ENCODE measurements around the gene ABHD14A. TPM values are rescaled to one million over a fixed set of nuclear protein-coding genes. Genes with fewer than 3 reads are reported as not detected.
"Not testable (repeated sequence)": the region's sequence is repeated elsewhere in the genome, so short reads cannot be mapped to it uniquely, and the experiment has no call there.

The ABHD14A gene
- total and polyA plus RNA-seq, 5 donors, result 19.9 to 43.3 (median 23.9) TPM

DNA sequence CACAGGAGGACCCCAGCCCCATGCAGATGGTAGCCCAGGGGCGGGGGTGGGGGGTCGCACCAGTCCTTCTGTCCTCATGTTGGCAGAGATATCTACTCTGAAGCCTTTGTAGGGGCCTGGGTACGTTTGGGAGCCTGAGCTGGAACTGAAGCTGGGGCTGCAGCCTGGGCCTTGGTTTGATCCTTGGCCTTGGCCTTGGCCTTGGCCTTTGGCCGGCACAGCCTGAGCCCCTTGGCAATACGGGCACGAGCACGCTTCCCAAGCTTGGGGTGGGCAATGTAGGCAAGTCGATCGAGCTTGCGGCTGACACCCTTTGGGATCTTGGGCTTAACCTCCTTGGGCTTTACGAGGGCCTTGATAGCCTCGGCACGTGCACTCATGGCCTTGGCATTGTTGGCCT is 18.8 kb downstream of the ABHD14A start:
- intact Hi-C loops (cut with DNase I); H3K4me3 ChIP-seq (ENCODE audit: low read length); H3K27ac ChIP-seq (ENCODE audit: low read length); H3K9me3 ChIP-seq (ENCODE audit: control insufficient read depth, low read length); H3K27me3 ChIP-seq (ENCODE audit: control insufficient read depth, insufficient read depth); DNase-seq; ATAC-seq: not testable (repeated sequence)
- H3K4me1 ChIP-seq (ENCODE audit: control insufficient read depth, insufficient read depth, low read length), result peaks cover 11% of the 10 kb centered on the region
- 82% methylated on average over 10 of the region's 13 CpGs for WGBS

DNA sequence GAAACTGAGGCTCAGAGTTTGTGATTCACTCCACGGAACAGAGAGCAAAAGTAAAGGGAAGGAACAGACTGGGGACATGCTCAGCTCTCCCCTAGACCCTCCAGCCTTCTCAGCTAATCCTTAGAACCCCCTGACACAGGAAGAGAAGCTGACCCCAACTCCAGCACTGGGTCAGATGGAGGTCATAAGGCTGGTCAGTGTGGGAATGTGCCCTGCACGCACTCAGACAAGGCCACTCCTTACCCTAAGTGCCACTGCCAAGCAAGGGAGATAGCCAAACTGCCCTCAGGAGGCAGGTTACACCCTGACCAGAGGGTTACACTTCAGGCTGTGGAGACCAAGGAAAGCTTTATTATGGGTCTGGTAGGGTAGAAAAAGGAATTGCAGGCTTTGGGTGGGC is 19.7 kb downstream of the ABHD14A start:
- Histone ChIP-seq H3K4me3 (ENCODE audit: low read length) (no peak overlapping the region), H3K27ac (ENCODE audit: low read length) (no peak overlapping the region), H3K4me1 (ENCODE audit: control insufficient read depth, insufficient read depth, low read length) (peaks cover 9% of the 10 kb centered on the region), H3K9me3 (ENCODE audit: control insufficient read depth, low read length) (no peaks in the 10 kb centered on the region), H3K27me3 (ENCODE audit: control insufficient read depth, insufficient read depth) (no peaks in the 10 kb centered on the region)
- intact Hi-C loops (cut with DNase I), result no loop called here
- peak in 1 of 2 donors; percentile 2 for ATAC-seq
- 76% methylated on average over 2 of the region's 2 CpGs for WGBS
- peak in 1 of 3 donors; percentile 3 for DNase-seq

DNA sequence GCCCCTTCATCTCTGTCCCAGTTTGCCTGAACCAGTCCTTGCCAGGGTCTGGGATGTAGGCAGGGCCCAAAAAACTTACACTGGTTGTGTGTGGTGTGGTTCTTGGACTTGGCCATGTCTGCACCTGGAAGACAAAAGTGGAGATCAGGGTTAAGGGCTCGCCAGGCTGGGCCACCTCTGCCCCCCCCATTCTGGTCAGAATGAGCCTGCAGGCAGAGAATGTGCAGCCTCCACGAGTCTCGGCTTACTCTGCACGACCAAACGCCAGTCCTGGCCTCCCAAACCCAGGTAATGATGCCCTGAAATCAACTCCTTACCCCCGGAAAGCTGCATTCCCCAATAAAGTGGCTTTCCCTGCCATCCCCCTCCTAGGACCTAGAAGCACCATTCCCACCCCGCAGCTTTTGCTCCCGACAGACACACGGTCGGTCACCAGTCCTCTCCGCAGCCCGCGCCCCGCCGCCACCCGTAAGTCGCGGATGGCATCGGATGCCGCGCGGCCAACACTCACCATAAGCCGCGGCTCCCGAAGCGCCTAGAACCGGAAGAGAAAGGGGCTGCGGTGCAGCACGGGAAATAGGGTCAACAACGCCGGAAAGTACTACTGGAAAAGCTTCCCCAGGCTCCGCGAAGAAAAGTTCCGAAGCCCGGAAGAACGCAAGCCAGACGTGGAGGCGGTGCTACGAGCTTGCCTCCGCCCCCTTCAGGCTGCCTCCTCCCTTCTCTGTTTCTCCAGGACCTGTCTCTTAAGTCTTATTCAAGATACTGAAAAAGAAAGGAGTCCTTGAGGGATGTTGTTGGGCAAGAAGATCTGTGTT is 20.7 kb downstream of the ABHD14A start, which contains the start of gene RPL29:
Gene RPL29, minus strand, starts transcription at position 550 of the 818 bp plus-strand sequence. Its CDS starts 434 bp downstream, at position 116.
- Histone ChIP-seq H3K9me3 (ENCODE audit: control insufficient read depth, low read length) (no peaks in the 10 kb centered on the region), H3K4me3 (ENCODE audit: low read length) (peak within 1 kb of the TSS; percentile 52), H3K27ac (ENCODE audit: low read length) (peak within 1 kb of the TSS; percentile 51), H3K4me1 (ENCODE audit: control insufficient read depth, insufficient read depth, low read length) (peaks cover 8% of the 10 kb centered on the region), H3K27me3 (ENCODE audit: control insufficient read depth, insufficient read depth) (no peaks in the 10 kb centered on the region)
- DNase-seq (peak; percentile 90 to 96 (median 95)), ATAC-seq (peak; percentile 89 to 93)
- intact Hi-C loops (cut with DNase I), result no loop called here
- under 1% methylated on average over 40 of the region's 40 CpGs for WGBS

- 55% methylated on average over 2 of the region's 2 CpGs for WGBS
- Histone ChIP-seq H3K27me3 (ENCODE audit: control insufficient read depth, insufficient read depth) (no peaks in the 10 kb centered on the region), H3K4me3 (ENCODE audit: low read length) (no peak overlapping the region), H3K4me1 (ENCODE audit: control insufficient read depth, insufficient read depth, low read length) (peaks cover 8% of the 10 kb centered on the region), H3K9me3 (ENCODE audit: control insufficient read depth, low read length) (no peaks in the 10 kb centered on the region), H3K27ac (ENCODE audit: low read length) (no peak overlapping the region)
- ATAC-seq (no peak), DNase-seq (no peak)
- intact Hi-C loops (cut with DNase I), result no loop called here
Observed at GRCh38 chr3:51997172-51997571, 22.3 kb downstream of the ABHD14A start.

- Histone ChIP-seq H3K4me3 (ENCODE audit: low read length) (no peak overlapping the region), H3K9me3 (ENCODE audit: control insufficient read depth, low read length) (no peaks in the 10 kb centered on the region), H3K4me1 (ENCODE audit: control insufficient read depth, insufficient read depth, low read length) (peaks cover 8% of the 10 kb centered on the region), H3K27me3 (ENCODE audit: control insufficient read depth, insufficient read depth) (no peaks in the 10 kb centered on the region), H3K27ac (ENCODE audit: low read length) (no peak overlapping the region)
- intact Hi-C loops (cut with DNase I), result no loop called here
- 56% methylated on average over 7 of the region's 7 CpGs for WGBS
- ATAC-seq (no peak), DNase-seq (peak in 1 of 3 donors; percentile 22)
Observed at GRCh38 chr3:51997935-51998596, 23.2 kb downstream of the ABHD14A start.

GRCh38 chr3:51998774-51999173 is 23.9 kb downstream of the ABHD14A start:
- H3K27ac ChIP-seq (ENCODE audit: low read length), result no peak overlapping the region
- H3K27me3 ChIP-seq (ENCODE audit: control insufficient read depth, insufficient read depth), result no peaks in the 10 kb centered on the region
- DNase-seq, result no peak
- H3K9me3 ChIP-seq (ENCODE audit: control insufficient read depth, low read length), result no peaks in the 10 kb centered on the region
- peaks cover 8% of the 10 kb centered on the region for H3K4me1 ChIP-seq (ENCODE audit: control insufficient read depth, insufficient read depth, low read length)
- ATAC-seq, result no peak
- intact Hi-C loops (cut with DNase I), result no loop called here
- 75% methylated on average over 7 of the region's 7 CpGs for WGBS
- no peak overlapping the region for H3K4me3 ChIP-seq (ENCODE audit: low read length)

DNA sequence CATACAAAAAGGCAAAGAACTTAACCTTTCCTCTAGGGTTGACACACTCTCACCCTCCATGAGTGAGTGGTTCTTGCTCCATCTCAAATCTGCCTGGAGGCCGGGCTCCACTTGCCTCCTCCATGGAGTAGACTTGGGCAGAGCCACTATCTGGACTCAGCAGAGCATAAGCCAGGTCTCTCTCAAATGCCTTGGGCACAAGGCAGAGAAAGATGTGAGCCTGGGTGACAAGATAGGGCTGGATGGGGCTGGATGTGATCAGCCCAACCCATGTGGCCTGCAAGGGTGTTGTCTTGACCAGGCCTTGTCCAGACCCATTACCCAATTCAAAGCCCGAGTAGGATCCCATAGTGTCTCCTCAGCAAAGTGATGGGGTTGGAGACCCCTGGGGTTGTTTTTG is 25.0 kb downstream of the ABHD14A start:
- Histone ChIP-seq H3K4me1 (ENCODE audit: control insufficient read depth, insufficient read depth, low read length) (no peaks in the 10 kb centered on the region), H3K27ac (ENCODE audit: low read length) (no peak overlapping the region), H3K9me3 (ENCODE audit: control insufficient read depth, low read length) (no peaks in the 10 kb centered on the region), H3K4me3 (ENCODE audit: low read length) (no peak overlapping the region), H3K27me3 (ENCODE audit: control insufficient read depth, insufficient read depth) (no peaks in the 10 kb centered on the region)
- intact Hi-C loops (cut with DNase I), result loop anchor here (5.0 to 10.0 kb wide), 5 partner anchors 52 to 275 kb away; partner anchors contain the start of gene WDR82 (in 1 of the 4)
- WGBS, result 80% methylated on average over 2 of the region's 2 CpGs
- ATAC-seq (no peak), DNase-seq (peak in 1 of 3 donors; percentile 24)

- Histone ChIP-seq H3K27ac (ENCODE audit: low read length) (no peak overlapping the region), H3K27me3 (ENCODE audit: control insufficient read depth, insufficient read depth) (no peaks in the 10 kb centered on the region), H3K4me1 (ENCODE audit: control insufficient read depth, insufficient read depth, low read length) (peaks cover 7% of the 10 kb centered on the region), H3K9me3 (ENCODE audit: control insufficient read depth, low read length) (no peaks in the 10 kb centered on the region), H3K4me3 (ENCODE audit: low read length) (no peak overlapping the region)
- DNase-seq (peak; percentile 73 to 91 (median 90)), ATAC-seq (peak; percentile 60 to 65)
- under 1% methylated on average over 18 of the region's 18 CpGs for WGBS
- intact Hi-C loops (cut with DNase I), result loop anchor here (1.0 to 10.0 kb wide), 6 partner anchors 51 to 273 kb away; partner anchors contain the start of gene WDR82 (in 1 of the 4)
Observed at GRCh38 chr3:52001443-52001974, 26.6 kb downstream of the ABHD14A start.

GRCh38 chr3:52002748-52003147 is 27.9 kb downstream of the ABHD14A start:
- Histone ChIP-seq H3K4me3 (ENCODE audit: low read length) (no peak overlapping the region), H3K9me3 (ENCODE audit: control insufficient read depth, low read length) (no peaks in the 10 kb centered on the region), H3K27me3 (ENCODE audit: control insufficient read depth, insufficient read depth) (no peaks in the 10 kb centered on the region), H3K4me1 (ENCODE audit: control insufficient read depth, insufficient read depth, low read length) (peaks cover 8% of the 10 kb centered on the region), H3K27ac (ENCODE audit: low read length) (no peak overlapping the region)
- intact Hi-C loops (cut with DNase I), result loop anchor here (2.0 to 10.0 kb wide), 7 partner anchors 50 to 272 kb away; partner anchors contain the start of gene WDR82 (in 1 of the 4)
- ATAC-seq (no peak), DNase-seq (peak in 1 of 3 donors; percentile 31)
- whole genome bisulfite sequencing, result 74% methylated on average over 6 of the region's 6 CpGs

GRCh38 chr3:52004163-52004787 is 29.4 kb downstream of the ABHD14A start:
- H3K4me1 ChIP-seq (ENCODE audit: control insufficient read depth, insufficient read depth, low read length), result peaks cover 8% of the 10 kb centered on the region
- H3K4me3 ChIP-seq (ENCODE audit: low read length), result no peak overlapping the region
- no peaks in the 10 kb centered on the region for H3K9me3 ChIP-seq (ENCODE audit: control insufficient read depth, low read length)
- peak overlapping the region; percentile 10 for H3K27ac ChIP-seq (ENCODE audit: low read length)
- peak; percentile 70 to 88 (median 84) for DNase-seq
- peak; percentile 72 to 73 for ATAC-seq
- 45% methylated on average over 16 of the region's 16 CpGs for WGBS
- intact Hi-C loops (cut with DNase I), result loop anchor here (2.0 to 10.0 kb wide), 6 partner anchors 48 to 271 kb away; partner anchors contain the start of gene WDR82 (in 1 of the 4)
- no peaks in the 10 kb centered on the region for H3K27me3 ChIP-seq (ENCODE audit: control insufficient read depth, insufficient read depth)

Measured in right cardiac atrium (tissue), 5 donors.